HG02852 (cell line): ENCODE data around the gene ADAMTS2.
"Not testable (repeated sequence)": the region's sequence is repeated elsewhere in the genome, so short reads cannot be mapped to it uniquely, and the experiment has no call there.

Experiments used
- ATAC-seq: cut with Tn5 transposase; IDR thresholded peaks from one replicate; pipeline ENCODE4 v1.9.1; 2021; ENCODE audit warnings: mild to moderate bottlenecking, moderate library complexity; ENCODE audit not compliant: unreplicated experiment

ADAMTS2 gene

GRCh38 chr5:179221196-179221876 lies 123.9 kb downstream of the ADAMTS2 start:
- ATAC-seq: no peak

- ATAC-seq: no peak
These were observed 124.5 kb downstream of the ADAMTS2 start for GRCh38 chr5:179220716-179221115.

GRCh38 chr5:179219661-179220620 lies 125.3 kb downstream of the ADAMTS2 start:
- no peak for ATAC-seq

GRCh38 chr5:179218943-179219330 lies 126.3 kb downstream of the ADAMTS2 start:
- ATAC-seq: no peak

- no peak for ATAC-seq
These were observed 127.0 kb downstream of the ADAMTS2 start for GRCh38 chr5:179217956-179218942.

DNA sequence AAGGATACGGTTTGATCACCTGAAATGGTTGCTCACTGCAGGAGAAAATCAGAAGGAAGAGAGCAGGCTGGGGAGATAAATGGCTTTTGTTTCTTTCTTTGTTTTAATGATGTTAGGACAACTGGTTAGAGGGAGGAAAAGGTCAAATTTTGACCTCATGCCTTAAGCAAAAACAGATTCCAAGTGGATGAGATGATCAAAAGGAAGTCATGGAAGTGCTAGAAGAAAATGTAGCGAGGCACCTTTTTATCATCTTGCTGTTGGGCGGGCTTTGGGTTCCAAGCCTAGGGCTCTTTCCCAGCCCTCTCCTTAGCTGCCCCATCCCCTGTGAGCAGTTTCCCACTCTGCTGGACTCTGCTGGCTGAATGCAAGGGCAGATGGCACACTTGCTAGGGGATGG lies 127.9 kb downstream of the ADAMTS2 start:
- ATAC-seq: no peak

GRCh38 chr5:179216381-179216780 lies 128.9 kb downstream of the ADAMTS2 start:
- not testable (repeated sequence) for ATAC-seq

GRCh38 chr5:179215576-179215975 lies 129.7 kb downstream of the ADAMTS2 start:
- ATAC-seq: no peak

DNA sequence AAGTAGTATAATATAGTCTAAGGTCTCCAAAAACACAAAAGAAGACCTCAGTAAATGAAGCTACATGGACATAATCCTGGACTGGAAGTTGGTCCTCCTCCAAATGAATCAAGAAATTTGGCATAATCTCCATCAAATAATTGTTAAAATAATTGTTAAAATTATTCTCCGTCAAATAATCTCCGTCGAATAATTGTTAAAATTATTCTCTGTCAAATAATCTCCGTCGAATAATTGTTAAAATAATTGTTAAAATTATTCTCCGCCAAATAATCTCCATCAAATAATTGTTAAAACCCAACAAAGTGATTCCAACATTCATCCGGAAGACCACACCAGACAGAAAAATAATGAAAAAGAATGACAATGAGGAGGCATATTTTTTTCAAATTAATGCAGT lies 130.6 kb downstream of the ADAMTS2 start:
- no peak for ATAC-seq

- ATAC-seq: no peak
These were observed 132.4 kb downstream of the ADAMTS2 start for GRCh38 chr5:179212870-179213269.

GRCh38 chr5:179211631-179212030 lies 133.6 kb downstream of the ADAMTS2 start:
- ATAC-seq: no peak

DNA sequence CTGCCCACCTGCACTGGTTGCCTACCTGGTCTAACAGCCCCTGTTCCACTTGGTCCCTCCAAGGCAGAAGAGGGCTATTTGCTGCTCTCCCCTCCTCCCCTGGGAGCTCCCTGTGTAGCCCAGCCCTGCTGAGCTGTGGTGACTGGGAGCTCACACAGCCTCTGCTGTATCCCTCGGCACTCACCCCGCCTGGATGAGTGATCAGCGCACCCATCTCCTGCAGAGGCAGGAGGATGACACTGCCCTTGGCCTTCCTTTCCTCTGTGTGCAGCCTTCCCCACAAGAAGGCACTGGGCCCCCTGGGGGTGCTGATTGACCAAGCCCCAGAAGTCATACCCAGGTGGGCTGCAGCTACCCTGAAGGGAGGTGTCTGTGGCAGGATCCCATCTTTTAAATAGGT lies 134.2 kb downstream of the ADAMTS2 start:
- no peak for ATAC-seq

- no peak for ATAC-seq
These were observed 134.8 kb downstream of the ADAMTS2 start for GRCh38 chr5:179210478-179210877.

GRCh38 chr5:179209359-179210150 lies 135.7 kb downstream of the ADAMTS2 start:
- ATAC-seq: no peak

- ATAC-seq: no peak
These were observed 136.4 kb downstream of the ADAMTS2 start for GRCh38 chr5:179208706-179209358.

DNA sequence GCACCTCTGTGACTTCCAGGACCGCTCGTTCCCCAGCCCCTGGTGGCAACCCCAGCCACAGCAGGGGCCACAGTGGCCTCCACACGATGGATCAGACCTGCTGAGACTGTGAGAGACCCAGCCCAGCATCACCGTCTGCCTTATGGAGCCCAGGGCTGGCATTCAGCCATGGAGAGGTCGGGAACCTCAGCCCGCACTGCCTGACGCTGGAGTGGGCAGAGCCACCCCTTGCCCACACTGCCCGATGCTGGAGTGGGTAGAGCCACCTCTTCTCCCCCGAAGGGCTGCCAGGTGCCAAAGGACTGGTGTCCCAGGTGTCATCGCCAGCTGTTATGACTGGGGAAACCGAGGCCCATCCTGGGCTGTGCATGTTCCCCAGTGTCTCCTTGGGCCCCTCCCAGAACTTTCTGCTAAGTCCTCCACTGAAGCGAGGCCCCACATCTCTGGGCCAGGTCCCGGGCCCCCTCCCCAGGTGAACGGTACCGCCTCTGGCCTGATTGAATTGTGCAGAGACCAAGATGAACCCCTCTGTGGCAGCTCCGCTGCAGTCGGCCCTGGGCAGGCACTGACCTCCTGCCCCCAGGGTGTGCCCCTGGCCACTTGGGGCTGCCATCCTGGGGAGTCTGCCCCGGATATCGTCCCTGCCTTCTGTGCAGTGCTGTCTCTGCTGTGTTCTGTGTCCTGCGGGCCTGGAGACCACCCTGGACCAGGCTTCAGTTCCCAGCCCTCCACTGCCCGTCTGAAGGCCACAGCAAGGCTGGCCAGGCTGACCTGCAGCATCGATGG lies 137.1 kb downstream of the ADAMTS2 start:
- no peak for ATAC-seq

- no peak for ATAC-seq
These were observed 137.8 kb downstream of the ADAMTS2 start for GRCh38 chr5:179207470-179207869.

GRCh38 chr5:179206366-179206765 lies 138.9 kb downstream of the ADAMTS2 start:
- ATAC-seq: no peak

GRCh38 chr5:179205277-179205676 lies 140.0 kb downstream of the ADAMTS2 start:
- no peak for ATAC-seq
